ENCODE results near the gene COL8A1.

DNA sequence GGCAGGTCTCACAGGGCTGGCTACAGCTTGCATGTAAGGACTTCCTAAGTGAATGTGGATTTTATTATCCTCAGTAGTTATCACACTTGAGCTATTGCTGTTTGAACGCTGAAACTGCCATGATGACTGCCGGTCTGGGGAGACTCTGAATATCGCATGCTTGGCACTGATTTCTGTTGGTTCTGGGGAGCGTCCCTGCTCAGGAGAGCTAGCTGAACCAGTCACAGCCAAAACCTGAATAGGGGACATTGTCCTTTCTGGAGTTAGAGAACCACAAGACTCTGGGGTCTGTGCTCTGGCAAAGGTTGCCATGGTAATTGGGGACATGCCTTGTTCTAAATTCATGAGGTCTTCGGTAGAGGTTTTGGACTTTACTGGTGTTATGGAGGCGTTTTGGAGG lies 210.0 kb downstream of the COL8A1 start:
- TF ChIP-seq, protein P1, sequence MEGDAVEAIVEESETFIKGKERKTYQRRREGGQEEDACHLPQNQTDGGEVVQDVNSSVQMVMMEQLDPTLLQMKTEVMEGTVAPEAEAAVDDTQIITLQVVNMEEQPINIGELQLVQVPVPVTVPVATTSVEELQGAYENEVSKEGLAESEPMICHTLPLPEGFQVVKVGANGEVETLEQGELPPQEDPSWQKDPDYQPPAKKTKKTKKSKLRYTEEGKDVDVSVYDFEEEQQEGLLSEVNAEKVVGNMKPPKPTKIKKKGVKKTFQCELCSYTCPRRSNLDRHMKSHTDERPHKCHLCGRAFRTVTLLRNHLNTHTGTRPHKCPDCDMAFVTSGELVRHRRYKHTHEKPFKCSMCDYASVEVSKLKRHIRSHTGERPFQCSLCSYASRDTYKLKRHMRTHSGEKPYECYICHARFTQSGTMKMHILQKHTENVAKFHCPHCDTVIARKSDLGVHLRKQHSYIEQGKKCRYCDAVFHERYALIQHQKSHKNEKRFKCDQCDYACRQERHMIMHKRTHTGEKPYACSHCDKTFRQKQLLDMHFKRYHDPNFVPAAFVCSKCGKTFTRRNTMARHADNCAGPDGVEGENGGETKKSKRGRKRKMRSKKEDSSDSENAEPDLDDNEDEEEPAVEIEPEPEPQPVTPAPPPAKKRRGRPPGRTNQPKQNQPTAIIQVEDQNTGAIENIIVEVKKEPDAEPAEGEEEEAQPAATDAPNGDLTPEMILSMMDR (IDR thresholded peaks at IDR 0.05): no peak
- no peak for TF ChIP-seq POLR2A (IDR thresholded peaks at IDR 0.05)

All from testis (tissue), 2 donors.